H1 (cell line): ENCODE measurements around the gene MRPL28. TPM values are rescaled to one million over a fixed set of nuclear protein-coding genes. Genes with fewer than 3 reads are reported as not detected.
"Not testable (repeated sequence)": the region's sequence is repeated elsewhere in the genome, so short reads cannot be mapped to it uniquely, and the experiment has no call there.

Experiments used
- CTCF ChIA-PET: fragments of 300-600 bp; sonication (Branson Sonifier 250); formaldehyde crosslinking; loops from one replicate; lab custom pipeline; 2021; ENCODE audit not compliant: partially characterized antibody; lab: Charles Lee
- POLR2A ChIA-PET: fragments of 300-600 bp; sonication (Branson Sonifier 250); formaldehyde crosslinking; loops from one replicate; lab custom pipeline; 2021; ENCODE audit warnings: inconsistent platforms; ENCODE audit not compliant: partially characterized antibody; lab: Charles Lee
- DNase-seq, 2 experiments: peaks; one replicate each; pipeline versions ENCODE4 v3.0.0 to v3.0.0-alpha.2; 2010 to 2022; ENCODE audit warnings: low spot score in 2 of 2, low read depth in 1 of 2, mixed read lengths in 1 of 2
- FAIRE-seq: peaks from 2 replicates; lab custom pipeline; 2011; peaks lifted over from hg19 to GRCh38; lab: Jason Lieb, UNC
- H2AFZ ChIP-seq: 2 replicates; pipeline ENCODE4 v1.8.1; 2012; ENCODE audit warnings: low read length, inconsistent platforms
- H2AK5ac ChIP-seq: 2 replicates; pipeline ENCODE4 v1.6.1; 2013; ENCODE audit warnings: low read depth, low read length
- H2BK120ac ChIP-seq: replicated peaks from 2 replicates; pipeline ENCODE3; 2013; ENCODE audit warnings: low read depth, low read length, inconsistent platforms
- H2BK12ac ChIP-seq: 2 replicates; pipeline ENCODE4 v1.6.1; 2013; ENCODE audit warnings: low read depth, low read length
- H2BK15ac ChIP-seq: 2 replicates; pipeline ENCODE4 v1.6.1; 2013; ENCODE audit warnings: low read length
- H2BK20ac ChIP-seq: 2 replicates; pipeline ENCODE4 v1.6.1; 2013; ENCODE audit warnings: low read length
- H2BK5ac ChIP-seq: 2 replicates; pipeline ENCODE4 v1.6.1; 2013; ENCODE audit warnings: low read depth, low read length
- H3K14ac ChIP-seq: 2 replicates; pipeline ENCODE4 v1.6.1; 2013; ENCODE audit warnings: inconsistent platforms; ENCODE audit not compliant: insufficient read length
- H3K18ac ChIP-seq: 2 replicates; pipeline ENCODE4 v1.6.1; 2013; ENCODE audit warnings: low read length; ENCODE audit errors: extremely low read depth
- H3K23ac ChIP-seq: 2 replicates; pipeline ENCODE4 v1.6.1; 2013; ENCODE audit warnings: inconsistent platforms; ENCODE audit not compliant: insufficient read length
- H3K23me2 ChIP-seq: 2 replicates; pipeline ENCODE4 v1.6.1; 2013; ENCODE audit warnings: low read depth, low read length
- H3K27ac ChIP-seq: 2 replicates; pipeline ENCODE4 v1.6.1; 2011; ENCODE audit warnings: low read depth, low read length, inconsistent platforms
- H3K27me3 ChIP-seq, 4 experiments: replicated peaks in 1 of 4; 1 replicate in 1 of 4; 2 replicates in 3 of 4; pipeline versions ENCODE4 v1.6.1 to v1.8.1; 2011 to 2013; ENCODE audit warnings: low read length in 3 of 4, mild to moderate bottlenecking in 3 of 4, inconsistent platforms in 2 of 4, mixed read lengths in 2 of 4, moderate library complexity in 1 of 4; ENCODE audit not compliant: control insufficient read depth in 3 of 4, insufficient read depth in 3 of 4; ENCODE audit errors: extremely low read depth in 1 of 4
- H3K36me3 ChIP-seq, 4 experiments: 2 replicates each; pipeline versions ENCODE4 v1.6.1 to v1.8.1; 2011 to 2013; ENCODE audit warnings: mild to moderate bottlenecking in 4 of 4, low read length in 3 of 4, moderate library complexity in 2 of 4, control low read depth in 1 of 4, inconsistent platforms in 1 of 4; ENCODE audit not compliant: insufficient read depth in 4 of 4, control insufficient read depth in 2 of 4
- H3K4ac ChIP-seq: replicated peaks from 2 replicates; pipeline ENCODE3; 2013; ENCODE audit warnings: low read length, low read depth, mixed read lengths, inconsistent platforms; ENCODE audit not compliant: insufficient read length
- H3K4me1 ChIP-seq, 4 experiments: replicated peaks in 1 of 4; 1 replicate in 1 of 4; 2 replicates in 3 of 4; pipeline versions ENCODE4 v1.6.1 to v1.8.1; 2011 to 2013; ENCODE audit warnings: low read length in 3 of 4, inconsistent platforms in 2 of 4, mixed read lengths in 1 of 4; ENCODE audit not compliant: insufficient read depth in 4 of 4, control insufficient read depth in 3 of 4
- H3K4me2 ChIP-seq, 2 experiments: 2 replicates each; pipeline versions ENCODE4 v1.6.1 to v1.8.1; 2011 to 2013; ENCODE audit warnings: low read depth in 2 of 2, low read length in 2 of 2, control low read depth in 1 of 2, inconsistent platforms in 1 of 2, mild to moderate bottlenecking in 1 of 2; ENCODE audit not compliant: insufficient read depth in 1 of 2
- H3K4me3 ChIP-seq, 4 experiments: fragments of 200-600, 300-600 bp in 1 of 4; sonication (generic), shearing (Covaris generic), sonication (Bioruptor Twin) in 1 of 4; 2 replicates each; pipeline versions ENCODE4 v1.5.1 to v1.8.1; 2011 to 2016; ENCODE audit warnings: low read length in 4 of 4, low read depth in 3 of 4, control low read depth in 2 of 4, inconsistent platforms in 2 of 4, mild to moderate bottlenecking in 2 of 4, mixed read lengths in 1 of 4, moderate library complexity in 1 of 4; ENCODE audit not compliant: insufficient read depth in 2 of 4; ENCODE audit errors: extremely low read depth in 1 of 4
- H3K56ac ChIP-seq: replicated peaks from 2 replicates; pipeline ENCODE3; 2013; ENCODE audit warnings: low read depth, mild to moderate bottlenecking, mixed read lengths, low read length, inconsistent platforms; ENCODE audit not compliant: insufficient read length
- H3K79me1 ChIP-seq: 2 replicates; pipeline ENCODE4 v1.6.1; 2013; ENCODE audit warnings: low read depth, low read length, control low read depth
- H3K79me2 ChIP-seq, 2 experiments: 2 replicates each; pipeline versions ENCODE4 v1.6.1 to v1.8.1; 2012 to 2013; ENCODE audit warnings: low read length in 2 of 2, mild to moderate bottlenecking in 2 of 2, inconsistent platforms in 1 of 2; ENCODE audit not compliant: insufficient read depth in 2 of 2, control insufficient read depth in 1 of 2
- H3K9ac ChIP-seq, 4 experiments: replicated peaks in 1 of 4; 1 replicate in 1 of 4; 2 replicates in 3 of 4; pipeline versions ENCODE4 v1.6.1 to v1.8.1; 2011 to 2013; ENCODE audit warnings: low read depth in 3 of 4, low read length in 3 of 4, control low read depth in 2 of 4, mild to moderate bottlenecking in 2 of 4, moderate library complexity in 2 of 4, inconsistent platforms in 1 of 4; ENCODE audit errors: extremely low read depth in 1 of 4
- H3K9me3 ChIP-seq, 2 experiments: 2 replicates each; pipeline versions ENCODE4 v1.6.1 to v1.8.1; 2012 to 2013; ENCODE audit warnings: mild to moderate bottlenecking in 2 of 2, moderate library complexity in 2 of 2, control low read depth in 1 of 2, inconsistent platforms in 1 of 2, low read depth in 1 of 2, low read length in 1 of 2, mixed read lengths in 1 of 2; ENCODE audit not compliant: insufficient read depth in 2 of 2
- H4K20me1 ChIP-seq, 2 experiments: replicated peaks in 1 of 2; 2 replicates each; pipeline versions ENCODE3 to v1.8.1; 2011 to 2013; ENCODE audit warnings: inconsistent platforms in 2 of 2, low read length in 2 of 2, mild to moderate bottlenecking in 1 of 2; ENCODE audit not compliant: insufficient read depth in 2 of 2, control insufficient read depth in 1 of 2
- H4K5ac ChIP-seq: 2 replicates; pipeline ENCODE4 v1.6.1; 2013; ENCODE audit warnings: low read length, low read depth, mixed read lengths, inconsistent platforms; ENCODE audit not compliant: insufficient read length
- H4K8ac ChIP-seq: 2 replicates; pipeline ENCODE4 v1.8.0; 2013; ENCODE audit warnings: mild to moderate bottlenecking, moderate library complexity, low read length, inconsistent platforms; ENCODE audit not compliant: insufficient read depth; ENCODE audit errors: extremely low read depth
- H4K91ac ChIP-seq: replicated peaks from 2 replicates; pipeline ENCODE3; 2013; ENCODE audit warnings: low read length, mixed read lengths, inconsistent platforms; ENCODE audit not compliant: insufficient read length
- CBX8 ChIP-seq: fragments of 300-800, 300-1000 bp; sonication (generic); IDR thresholded peaks from 2 replicates; pipeline ENCODE4 v1.7.1; 2016; ENCODE audit warnings: low read depth, low read length, borderline replicate concordance
- CTCF ChIP-seq, 3 experiments: IDR thresholded peaks; 1 replicate in 2 of 3; 2 replicates in 1 of 3; pipeline versions ENCODE4 v1.5.1 to v1.6.1; 2011; ENCODE audit warnings: low read length in 3 of 3, mild to moderate bottlenecking in 3 of 3, inconsistent platforms in 2 of 3, low read depth in 1 of 3, moderate library complexity in 1 of 3; ENCODE audit not compliant: insufficient read depth in 1 of 3; ENCODE audit errors: control extremely low read depth in 1 of 3
- FOSL1 ChIP-seq: IDR thresholded peaks from 2 replicates; pipeline ENCODE4 v1.6.1; 2011; ENCODE audit warnings: mild to moderate bottlenecking, low read depth, low read length, moderate library complexity; ENCODE audit not compliant: insufficient read depth
- RBBP5 ChIP-seq: IDR thresholded peaks from 2 replicates; pipeline ENCODE4 v1.7.1; 2012; ENCODE audit warnings: low read depth, mild to moderate bottlenecking, inconsistent platforms, low read length, moderate library complexity, borderline replicate concordance
- WGBS, 2 experiments: shearing (Covaris generic) in 1 of 2; methylation state at CpG; one replicate each; pipeline versions ENCODE4 v1.1.6 to v1.1.7; 2013 to 2015; ENCODE audit warnings: low lambda C conversion rate in 2 of 2, mixed read lengths in 2 of 2, inconsistent platforms in 1 of 2, low coverage in 1 of 2, missing lambda C conversion rate in 1 of 2; ENCODE audit not compliant: insufficient replicate concordance in 2 of 2, insufficient coverage in 1 of 2, insufficient read length in 1 of 2; ENCODE audit errors: extremely low coverage in 1 of 2, missing lambda C conversion rate in 1 of 2; 5-methylcytosine and 5-hydroxymethylcytosine counted together
- polyA plus RNA-seq, 7 experiments: library from polyadenylated mRNA; depleted of rRNA in 3 of 7; stranded (reverse) in 5 of 7; unstranded in 2 of 7; fragments of >200 nt in 5 of 7; fragments of 200-250 nt in 2 of 7; gene quantifications; 1 replicate in 5 of 7; 2 replicates in 1 of 7; 4 replicates in 1 of 7; pipeline versions ENCODE4 v1.2.1 to v1.2.3, GENCODE V29; 2011 to 2013; ENCODE audit warnings: missing spikeins in 2 of 7, mixed read lengths in 2 of 7
- total RNA-seq: library from RNA; stranded (reverse); fragmentation: NEBNext Ultra II Directional; extraction: Animal tissue kit (Norgen Biotek cat#: 25700); gene quantifications from 2 replicates; pipeline ENCODE4 v1.2.1, GENCODE V29; 2021
- TF ChIP-seq, protein P1 (sequence below): IDR thresholded peaks from 2 replicates; pipeline ENCODE4 v1.6.1; 2012; ENCODE audit warnings: low read length, inconsistent platforms

The MRPL28 gene
- total and polyA plus RNA-seq, 2 of the 8 experiments (the other 6 are each of a cell fraction or from before 2014, with no cell fraction given), result 88.9 to 188 TPM

DNA sequence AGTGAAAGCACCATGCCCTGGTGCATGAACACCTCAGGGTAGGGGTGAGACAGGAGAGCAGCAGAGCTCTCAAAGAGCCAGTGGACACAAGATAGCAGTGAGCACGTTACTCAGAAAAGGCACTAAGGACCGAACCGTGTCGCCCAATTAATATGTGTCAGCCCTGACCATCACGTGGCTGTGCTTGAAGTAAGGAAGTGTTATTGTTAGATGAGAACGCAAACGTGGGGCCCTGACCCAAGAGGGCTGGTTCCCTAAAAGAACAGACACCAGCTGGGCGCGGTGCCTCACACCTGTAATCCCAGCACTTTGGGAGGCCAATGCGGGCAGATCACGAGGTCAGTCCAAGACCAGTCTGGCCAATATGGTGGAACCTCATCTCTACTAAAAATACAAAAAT lies 34.1 kb downstream of the MRPL28 start (continued):
- no peak for TF ChIP-seq RBBP5
- TF ChIP-seq FOSL1, result no peak
- TF ChIP-seq CTCF (IDR thresholded peaks at IDR 0.05; ENCODE audit: control extremely low read depth in 1 of 3, insufficient read depth in 1 of 3, low read depth in 1 of 3, low read length in 3 of 3), result no peak
- TF ChIP-seq CBX8, result no peak
- TF ChIP-seq, protein P1, sequence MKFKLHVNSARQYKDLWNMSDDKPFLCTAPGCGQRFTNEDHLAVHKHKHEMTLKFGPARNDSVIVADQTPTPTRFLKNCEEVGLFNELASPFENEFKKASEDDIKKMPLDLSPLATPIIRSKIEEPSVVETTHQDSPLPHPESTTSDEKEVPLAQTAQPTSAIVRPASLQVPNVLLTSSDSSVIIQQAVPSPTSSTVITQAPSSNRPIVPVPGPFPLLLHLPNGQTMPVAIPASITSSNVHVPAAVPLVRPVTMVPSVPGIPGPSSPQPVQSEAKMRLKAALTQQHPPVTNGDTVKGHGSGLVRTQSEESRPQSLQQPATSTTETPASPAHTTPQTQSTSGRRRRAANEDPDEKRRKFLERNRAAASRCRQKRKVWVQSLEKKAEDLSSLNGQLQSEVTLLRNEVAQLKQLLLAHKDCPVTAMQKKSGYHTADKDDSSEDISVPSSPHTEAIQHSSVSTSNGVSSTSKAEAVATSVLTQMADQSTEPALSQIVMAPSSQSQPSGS, result no peak

- Histone ChIP-seq H4K20me1 (peaks cover 11 to 33% of the 10 kb centered on the region in 2 experiments), H3K79me2 (peaks cover 44 to 91% of the 10 kb centered on the region in 2 experiments), H4K8ac (peak overlapping the region; percentile 14; the same call in 1 of the 2 replicates), H3K79me1 (peaks cover 29% of the 10 kb centered on the region), H2AK5ac (peak overlapping the region; percentile 90), H2BK5ac (peak overlapping the region; percentile 66)
- H2BK15ac ChIP-seq, H3K4me1 ChIP-seq, H3K23ac ChIP-seq, H3K4me3 ChIP-seq, H3K23me2 ChIP-seq, H4K91ac ChIP-seq, H3K9me3 ChIP-seq, H3K27me3 ChIP-seq, H3K18ac ChIP-seq, H2BK120ac ChIP-seq, H3K36me3 ChIP-seq, H3K4ac ChIP-seq, H2BK20ac ChIP-seq, POLR2A ChIA-PET, H3K9ac ChIP-seq, H2BK12ac ChIP-seq, H3K14ac ChIP-seq, H3K56ac ChIP-seq, H4K5ac ChIP-seq, H3K4me2 ChIP-seq, H2AFZ ChIP-seq, DNase-seq, H3K27ac ChIP-seq: not testable (repeated sequence)
- peak; percentile 55 for FAIRE-seq
- CTCF ChIA-PET, result interaction anchor here (0.7 to 1.3 kb wide), 4 partner anchors 10 to 69 kb away, joined by 3 to 5 read pairs (median 4); no protein-coding TSS in a partner anchor
- WGBS, 2 experiments, result 87% methylated on average over 11 of the region's 11 CpGs; no CpG with 5 or more reads in 1 of the 2 experiments
These were observed 35.3 kb downstream of the MRPL28 start for GRCh38 chr16:334861-335632.
